ENCODE results near the gene ZNF70. TPM values are rescaled to one million over a fixed set of nuclear protein-coding genes. Genes with fewer than 3 reads are reported as not detected.

Gene ZNF70
- total and polyA plus RNA-seq, 2 of the 13 experiments (the other 11 are each of a cell fraction or from before 2014, with no cell fraction given) = 0.62 to 3.6 TPM

DNA sequence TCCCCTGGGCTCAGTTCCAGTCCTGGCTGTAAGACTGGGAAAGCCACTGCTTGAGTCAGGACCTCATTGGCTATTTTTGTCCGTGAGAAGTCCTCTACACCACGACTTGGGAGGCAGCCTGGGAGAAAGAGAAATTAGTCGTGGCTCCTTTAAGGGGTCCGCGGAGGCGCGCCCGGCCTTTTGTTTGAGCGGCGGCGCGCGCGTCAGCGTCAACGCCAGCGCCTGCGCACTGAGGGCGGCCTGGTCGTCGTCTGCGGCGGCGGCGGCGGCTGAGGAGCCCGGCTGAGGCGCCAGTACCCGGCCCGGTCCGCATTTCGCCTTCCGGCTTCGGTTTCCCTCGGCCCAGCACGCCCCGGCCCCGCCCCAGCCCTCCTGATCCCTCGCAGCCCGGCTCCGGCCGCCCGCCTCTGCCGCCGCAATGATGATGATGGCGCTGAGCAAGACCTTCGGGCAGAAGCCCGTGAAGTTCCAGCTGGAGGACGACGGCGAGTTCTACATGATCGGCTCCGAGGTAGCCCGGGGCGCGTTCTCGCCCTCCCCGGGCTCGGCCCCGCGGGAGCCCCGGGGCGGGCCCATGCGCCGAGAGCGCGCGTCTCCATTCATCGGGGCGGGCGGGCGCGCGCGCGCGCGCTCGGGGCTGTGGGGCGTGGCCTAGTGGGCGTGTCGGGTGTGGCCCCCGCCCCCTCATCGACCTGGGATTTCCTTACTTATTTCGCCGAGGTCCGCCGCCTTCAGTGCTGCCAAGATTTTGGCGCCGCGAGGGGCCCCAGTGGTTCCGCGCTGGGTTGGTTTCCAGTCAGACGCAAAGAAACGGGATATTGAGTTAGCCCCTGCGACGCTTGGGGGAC is 36.1 kb upstream of the ZNF70 start, which contains the start of gene SMARCB1 (continued):
- peak; percentile 92 for TF ChIP-seq AGO2 (optimal IDR thresholded peaks at IDR 0.05; ENCODE audit: low read depth, low read length)
- TF ChIP-seq, protein P1, sequence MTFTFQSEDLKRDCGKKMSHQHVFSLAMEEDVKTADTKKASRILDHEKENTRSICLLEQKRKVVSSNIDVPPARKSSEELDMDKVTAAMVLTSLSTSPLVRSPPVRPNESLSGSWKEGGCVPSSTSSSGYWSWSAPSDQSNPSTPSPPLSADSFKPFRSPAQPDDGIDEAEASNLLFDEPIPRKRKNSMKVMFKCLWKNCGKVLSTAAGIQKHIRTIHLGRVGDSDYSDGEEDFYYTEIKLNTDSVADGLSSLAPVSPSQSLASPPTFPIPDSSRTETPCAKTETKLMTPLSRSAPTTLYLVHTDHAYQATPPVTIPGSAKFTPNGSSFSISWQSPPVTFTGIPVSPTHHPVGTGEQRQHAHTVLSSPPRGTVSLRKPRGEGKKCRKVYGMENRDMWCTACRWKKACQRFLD (CRISPR knock-in tag; IDR thresholded peaks at IDR 0.05; ENCODE audit: borderline replicate concordance) = no peak
- peak; percentile 31; the same call in 1 of the 2 replicates for TF ChIP-seq UBTF (CRISPR knock-in tag; IDR thresholded peaks at IDR 0.05)
- TF ChIP-seq ZNF503 (CRISPR knock-in tag; IDR thresholded peaks at IDR 0.05) = peak; percentile 55; the same call in 1 of the 2 replicates
- peak; percentile 38; the same call in 1 of the 2 replicates for TF ChIP-seq ZNF766 (CRISPR knock-in tag; IDR thresholded peaks at IDR 0.05; ENCODE audit: borderline replicate concordance)
- TF ChIP-seq, protein P2, sequence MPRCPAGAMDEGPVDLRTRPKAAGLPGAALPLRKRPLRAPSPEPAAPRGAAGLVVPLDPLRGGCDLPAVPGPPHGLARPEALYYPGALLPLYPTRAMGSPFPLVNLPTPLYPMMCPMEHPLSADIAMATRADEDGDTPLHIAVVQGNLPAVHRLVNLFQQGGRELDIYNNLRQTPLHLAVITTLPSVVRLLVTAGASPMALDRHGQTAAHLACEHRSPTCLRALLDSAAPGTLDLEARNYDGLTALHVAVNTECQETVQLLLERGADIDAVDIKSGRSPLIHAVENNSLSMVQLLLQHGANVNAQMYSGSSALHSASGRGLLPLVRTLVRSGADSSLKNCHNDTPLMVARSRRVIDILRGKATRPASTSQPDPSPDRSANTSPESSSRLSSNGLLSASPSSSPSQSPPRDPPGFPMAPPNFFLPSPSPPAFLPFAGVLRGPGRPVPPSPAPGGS (CRISPR knock-in tag; IDR thresholded peaks at IDR 0.05) = peak; percentile 77; the same call in 1 of the 2 replicates
- 0 out of 2 replicates have a peak, but pooled peaks have one; percentile 10 for TF ChIP-seq FOXC1 (CRISPR knock-in tag; IDR thresholded peaks at IDR 0.05; ENCODE audit: borderline replicate concordance)
- no peak for TF ChIP-seq ZNF672 (CRISPR knock-in tag; IDR thresholded peaks at IDR 0.05)
- TF ChIP-seq FLYWCH1 (CRISPR knock-in tag; IDR thresholded peaks at IDR 0.05) = no peak
- no peak; the same call in 1 of the 2 replicates for TF ChIP-seq HOXA5 (CRISPR knock-in tag; IDR thresholded peaks at IDR 0.05)
- TF ChIP-seq ARNTL (CRISPR knock-in tag; IDR thresholded peaks at IDR 0.05) = no peak
- TF ChIP-seq SMARCE1 (IDR thresholded peaks at IDR 0.05; ENCODE audit: borderline replicate concordance) = no peak
- no peak for TF ChIP-seq ZNF781 (CRISPR knock-in tag; IDR thresholded peaks at IDR 0.05; ENCODE audit: borderline replicate concordance, not compliant biosample characterization)
- no peak; the same call in 1 of the 2 replicates for TF ChIP-seq REL (CRISPR knock-in tag; conservative IDR thresholded peaks at IDR 0.05)
- TF ChIP-seq, protein P3, sequence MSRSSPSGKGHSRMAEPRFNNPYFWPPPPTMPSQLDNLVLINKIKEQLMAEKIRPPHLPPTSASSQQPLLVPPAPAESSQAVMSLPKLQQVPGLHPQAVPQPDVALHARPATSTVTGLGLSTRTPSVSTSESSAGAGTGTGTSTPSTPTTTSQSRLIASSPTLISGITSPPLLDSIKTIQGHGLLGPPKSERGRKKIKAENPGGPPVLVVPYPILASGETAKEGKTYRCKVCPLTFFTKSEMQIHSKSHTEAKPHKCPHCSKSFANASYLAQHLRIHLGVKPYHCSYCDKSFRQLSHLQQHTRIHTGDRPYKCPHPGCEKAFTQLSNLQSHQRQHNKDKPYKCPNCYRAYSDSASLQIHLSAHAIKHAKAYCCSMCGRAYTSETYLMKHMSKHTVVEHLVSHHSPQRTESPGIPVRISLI (CRISPR knock-in tag; IDR thresholded peaks at IDR 0.05; ENCODE audit: borderline replicate concordance) = no peak
- TF ChIP-seq, protein P4, sequence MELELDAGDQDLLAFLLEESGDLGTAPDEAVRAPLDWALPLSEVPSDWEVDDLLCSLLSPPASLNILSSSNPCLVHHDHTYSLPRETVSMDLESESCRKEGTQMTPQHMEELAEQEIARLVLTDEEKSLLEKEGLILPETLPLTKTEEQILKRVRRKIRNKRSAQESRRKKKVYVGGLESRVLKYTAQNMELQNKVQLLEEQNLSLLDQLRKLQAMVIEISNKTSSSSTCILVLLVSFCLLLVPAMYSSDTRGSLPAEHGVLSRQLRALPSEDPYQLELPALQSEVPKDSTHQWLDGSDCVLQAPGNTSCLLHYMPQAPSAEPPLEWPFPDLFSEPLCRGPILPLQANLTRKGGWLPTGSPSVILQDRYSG (CRISPR knock-in tag; IDR thresholded peaks at IDR 0.05) = no peak
- TF ChIP-seq PHF8 (CRISPR knock-in tag; IDR thresholded peaks at IDR 0.05) = peak; percentile 90
- TF ChIP-seq ZNF256 (CRISPR knock-in tag; conservative IDR thresholded peaks at IDR 0.05) = no peak
